ENCODE data around the gene MRPL1. TPM values are rescaled to one million over a fixed set of nuclear protein-coding genes. Genes with fewer than 3 reads are reported as not detected.

Gene MRPL1
- total RNA-seq, 2 donors from 2014 or later, result 12.2 to 23.4 TPM

DNA sequence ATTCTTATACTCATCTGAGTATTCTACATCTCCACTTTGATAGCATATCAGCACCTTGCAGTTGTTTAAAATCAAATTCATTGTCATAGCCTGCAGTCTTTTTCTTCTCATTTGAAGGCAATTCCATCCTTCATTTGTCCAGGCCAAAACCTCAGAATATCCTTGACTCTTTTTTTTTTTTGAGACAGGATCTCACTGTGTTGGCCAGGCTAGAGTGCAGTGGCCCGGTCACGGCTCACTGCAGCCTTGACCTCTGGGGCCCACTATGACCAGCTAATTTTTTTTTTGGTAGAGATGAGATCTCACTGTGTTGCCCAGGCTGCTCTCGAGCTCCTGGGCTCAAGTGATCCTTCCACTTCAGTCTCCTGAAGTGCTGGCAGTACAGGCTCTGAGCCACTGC lies 2.6 kb downstream of the MRPL1 start:
- ATAC-seq (no peak), DNase-seq (no peak)
- peaks cover 11% of the 10 kb centered on the region for H3K4me1 ChIP-seq
- WGBS, 2 donors, result 89 to 91% methylated on average over 3 of the region's 3 CpGs
- H3K36me3 ChIP-seq (replicated peaks in 1 of 2; ENCODE audit: insufficient read depth in 1 of 2, low read depth in 2 of 2), result no peaks in the 10 kb centered on the region
- intact Hi-C loops (cut with DNase I), result no loop called here
- TF ChIP-seq, protein P1, sequence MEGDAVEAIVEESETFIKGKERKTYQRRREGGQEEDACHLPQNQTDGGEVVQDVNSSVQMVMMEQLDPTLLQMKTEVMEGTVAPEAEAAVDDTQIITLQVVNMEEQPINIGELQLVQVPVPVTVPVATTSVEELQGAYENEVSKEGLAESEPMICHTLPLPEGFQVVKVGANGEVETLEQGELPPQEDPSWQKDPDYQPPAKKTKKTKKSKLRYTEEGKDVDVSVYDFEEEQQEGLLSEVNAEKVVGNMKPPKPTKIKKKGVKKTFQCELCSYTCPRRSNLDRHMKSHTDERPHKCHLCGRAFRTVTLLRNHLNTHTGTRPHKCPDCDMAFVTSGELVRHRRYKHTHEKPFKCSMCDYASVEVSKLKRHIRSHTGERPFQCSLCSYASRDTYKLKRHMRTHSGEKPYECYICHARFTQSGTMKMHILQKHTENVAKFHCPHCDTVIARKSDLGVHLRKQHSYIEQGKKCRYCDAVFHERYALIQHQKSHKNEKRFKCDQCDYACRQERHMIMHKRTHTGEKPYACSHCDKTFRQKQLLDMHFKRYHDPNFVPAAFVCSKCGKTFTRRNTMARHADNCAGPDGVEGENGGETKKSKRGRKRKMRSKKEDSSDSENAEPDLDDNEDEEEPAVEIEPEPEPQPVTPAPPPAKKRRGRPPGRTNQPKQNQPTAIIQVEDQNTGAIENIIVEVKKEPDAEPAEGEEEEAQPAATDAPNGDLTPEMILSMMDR (IDR thresholded peaks at IDR 0.05), result no peak
- no peak for TF ChIP-seq POLR2A (IDR thresholded peaks at IDR 0.05)
- H3K27me3 ChIP-seq, result no peaks in the 10 kb centered on the region
- no peak overlapping the region for H3K4me3 ChIP-seq
- no peaks in the 10 kb centered on the region for H3K9me3 ChIP-seq
- H3K27ac ChIP-seq, result no peak overlapping the region

DNA sequence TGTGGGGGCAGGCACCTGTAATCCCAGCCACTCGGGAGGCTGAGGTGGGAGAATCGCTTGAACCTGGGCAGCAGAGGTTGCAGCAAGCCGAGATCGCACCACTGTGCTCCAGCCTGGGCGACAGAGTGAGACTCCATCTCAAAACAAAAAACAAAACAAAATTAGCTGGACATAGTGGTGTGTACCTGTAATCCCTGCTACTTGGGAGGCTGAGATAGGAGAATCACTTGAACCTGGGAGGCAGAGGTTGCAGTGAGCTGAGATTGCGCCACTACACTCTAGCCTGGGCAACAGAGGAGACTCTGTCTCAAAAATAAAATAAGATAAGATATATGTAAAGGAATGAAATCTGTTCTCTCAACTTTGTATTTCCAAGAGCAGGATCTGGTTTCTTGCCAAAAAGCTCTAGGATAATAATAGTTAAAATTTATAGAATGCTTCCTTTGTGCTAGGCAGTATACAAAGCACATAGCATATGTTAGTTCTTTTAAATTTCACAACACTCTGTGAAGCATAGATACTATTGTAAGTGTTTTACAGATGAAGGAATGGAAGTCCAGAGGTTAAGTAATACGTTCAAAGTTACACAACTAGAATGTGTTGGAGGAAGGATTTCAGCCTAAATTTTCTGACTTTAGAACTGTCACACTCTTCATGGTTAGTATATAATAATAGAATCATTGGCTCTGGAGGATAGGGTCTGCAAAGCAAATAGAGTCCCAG lies 10.3 kb downstream of the MRPL1 start:
- Histone ChIP-seq H3K27ac (no peak overlapping the region), H3K27me3 (no peaks in the 10 kb centered on the region), H3K4me1 (no peaks in the 10 kb centered on the region), H3K4me3 (no peak overlapping the region), H3K36me3 (replicated peaks in 1 of 2; ENCODE audit: insufficient read depth in 1 of 2, low read depth in 2 of 2) (peaks cover 9 to 12% of the 10 kb centered on the region in 2 donors), H3K9me3 (no peaks in the 10 kb centered on the region)
- no peak for DNase-seq
- TF ChIP-seq, protein P1 (IDR thresholded peaks at IDR 0.05), result no peak
- TF ChIP-seq POLR2A (IDR thresholded peaks at IDR 0.05), result no peak
- WGBS, 2 donors, result 91 to 94% methylated on average over 7 of the region's 7 CpGs
- intact Hi-C loops (cut with DNase I), result no loop called here
- no peak for ATAC-seq

DNA sequence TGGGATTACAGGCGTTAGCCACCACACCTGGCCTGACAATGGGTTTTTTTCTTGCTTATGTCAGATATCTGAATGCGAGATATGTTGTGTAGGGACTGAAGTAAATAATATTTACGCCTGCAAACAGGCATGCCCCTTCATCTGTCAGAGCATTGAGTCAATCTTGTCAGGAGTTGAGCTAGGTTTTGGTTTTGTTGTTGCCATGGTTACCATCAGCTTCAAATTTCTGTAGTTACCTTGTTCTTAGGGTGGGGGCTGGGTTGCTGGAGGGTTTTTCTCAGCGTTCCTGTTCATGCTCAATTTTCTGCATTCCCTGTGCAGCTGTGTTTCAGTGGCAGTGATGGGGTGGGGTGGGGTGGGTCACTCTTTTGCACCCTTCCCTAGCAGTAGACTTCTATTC lies 14.5 kb downstream of the MRPL1 start:
- ATAC-seq (no peak), DNase-seq (no peak)
- Histone ChIP-seq H3K27ac (no peak overlapping the region), H3K36me3 (replicated peaks in 1 of 2; ENCODE audit: insufficient read depth in 1 of 2, low read depth in 2 of 2) (peaks cover 9 to 12% of the 10 kb centered on the region in 2 donors), H3K9me3 (no peaks in the 10 kb centered on the region), H3K4me1 (peaks cover 17% of the 10 kb centered on the region), H3K27me3 (no peaks in the 10 kb centered on the region), H3K4me3 (no peak overlapping the region)
- WGBS, 2 donors, result 98 to 99% methylated on average over 4 of the region's 4 CpGs
- TF ChIP-seq, protein P1 (IDR thresholded peaks at IDR 0.05), result no peak
- TF ChIP-seq POLR2A (IDR thresholded peaks at IDR 0.05), result no peak
- intact Hi-C loops (cut with DNase I), result no loop called here

DNA sequence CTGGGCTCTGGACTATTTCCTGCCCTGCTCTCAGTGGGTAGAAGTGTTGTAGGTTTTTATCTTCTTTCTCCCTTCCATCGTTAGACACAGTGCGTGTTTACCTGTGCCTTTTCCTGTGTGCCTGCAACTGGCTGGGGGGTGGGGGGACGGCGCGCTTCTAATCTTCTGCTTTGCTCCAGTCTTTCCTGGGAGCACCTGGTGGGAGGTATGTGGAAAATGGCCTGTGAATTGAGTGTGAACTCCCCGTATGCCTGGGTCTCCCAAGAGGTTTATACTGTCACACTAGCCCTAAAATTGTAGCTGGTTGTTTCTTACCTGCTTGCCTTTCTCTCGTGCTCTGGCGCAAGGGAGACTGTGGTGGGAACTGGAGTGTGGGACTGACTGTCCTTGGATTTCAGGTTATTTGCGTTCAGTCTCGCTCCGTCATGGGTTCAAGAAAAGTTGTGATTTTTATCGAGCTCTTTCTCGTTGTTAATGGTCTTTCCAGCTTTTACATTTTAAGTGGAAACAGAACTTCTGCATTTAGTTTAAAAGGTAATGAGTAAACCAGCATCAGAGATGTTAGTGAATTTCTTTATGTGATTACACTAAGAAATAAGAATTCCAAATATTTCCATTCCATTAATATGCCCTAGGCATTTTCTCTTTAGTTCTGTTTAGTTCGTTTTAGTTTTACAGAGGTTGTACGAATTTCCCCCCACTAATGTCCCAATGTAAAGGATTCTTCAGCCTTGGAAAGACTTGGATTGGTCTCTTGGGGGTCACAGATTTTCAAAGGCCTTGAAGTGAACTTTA lies 15.3 kb downstream of the MRPL1 start:
- TF ChIP-seq POLR2A (IDR thresholded peaks at IDR 0.05), result no peak
- TF ChIP-seq, protein P1 (IDR thresholded peaks at IDR 0.05), result no peak
- Histone ChIP-seq H3K4me1 (peaks cover 19% of the 10 kb centered on the region), H3K9me3 (no peaks in the 10 kb centered on the region), H3K36me3 (replicated peaks in 1 of 2; ENCODE audit: insufficient read depth in 1 of 2, low read depth in 2 of 2) (peaks cover 9 to 12% of the 10 kb centered on the region in 2 donors), H3K4me3 (no peak overlapping the region), H3K27ac (no peak overlapping the region), H3K27me3 (no peaks in the 10 kb centered on the region)
- DNase-seq (no peak), ATAC-seq (no peak)
- intact Hi-C loops (cut with DNase I), result no loop called here
- 89 to 91% methylated on average over 15 of the region's 15 CpGs for WGBS, 2 donors

Data from body of pancreas (tissue), 4 donors.